CD4-positive, CD25-positive, alpha-beta regulatory T cell (primary cell): Measurements from ENCODE around the gene OR1J1. TPM values are rescaled to one million over a fixed set of nuclear protein-coding genes. Genes with fewer than 3 reads are reported as not detected.

Experiments
- ATAC-seq, 2 donors: fragments of 150-1000 bp; cut with Tn5 transposase; one replicate each; pipeline ENCODE4 v1.10.0; 2021; ENCODE audit warnings: low read depth in 2 of 2, moderate number of reproducible peaks in 2 of 2, moderate library complexity in 1 of 2
- DNase-seq, 3 donors: peaks; one replicate each; pipeline versions ENCODE4 v3.0.0 to v3.0.0-alpha.2; 2012 to 2022; ENCODE audit warnings: mixed read lengths in 1 of 3
- H3K27ac ChIP-seq: one replicate; pipeline ENCODE4 v1.7.0; 2013; ENCODE audit warnings: mild to moderate bottlenecking, low read length; ENCODE audit not compliant: insufficient read depth, poor library complexity, severe bottlenecking
- H3K27me3 ChIP-seq: one replicate; pipeline ENCODE4 v1.7.0; 2013; ENCODE audit warnings: low read length; ENCODE audit not compliant: control insufficient read depth, insufficient read depth
- H3K36me3 ChIP-seq: one replicate; pipeline ENCODE4 v1.7.0; 2013; ENCODE audit warnings: mild to moderate bottlenecking, low read length, moderate library complexity; ENCODE audit not compliant: control insufficient read depth, insufficient read depth
- H3K4me1 ChIP-seq: 2 replicates; pipeline ENCODE4 v1.7.0; 2013; ENCODE audit warnings: mild to moderate bottlenecking, low read length; ENCODE audit not compliant: insufficient read depth, control insufficient read depth, poor library complexity, severe bottlenecking
- H3K4me3 ChIP-seq: one replicate; pipeline ENCODE4 v1.7.0; 2013; ENCODE audit warnings: low read depth, mild to moderate bottlenecking, low read length, moderate library complexity
- H3K9me3 ChIP-seq, 2 experiments: 1 replicate in 1 of 2; 2 replicates in 1 of 2; pipeline ENCODE4 v1.7.0; 2013; ENCODE audit warnings: low read length in 2 of 2, mild to moderate bottlenecking in 1 of 2, moderate library complexity in 1 of 2; ENCODE audit not compliant: control insufficient read depth in 2 of 2
- H3K27ac Mint-ChIP-seq, 3 donors: one replicate each; pipeline ENCODE4 v1.8.0; 2020 to 2022; ENCODE audit warnings: mild to moderate bottlenecking in 3 of 3, mixed read lengths in 3 of 3, moderate library complexity in 2 of 3
- H3K27me3 Mint-ChIP-seq: one replicate; pipeline ENCODE4 v1.8.0; 2022; ENCODE audit warnings: mild to moderate bottlenecking, mixed read lengths
- H3K36me3 Mint-ChIP-seq: one replicate; pipeline ENCODE4 v1.8.0; 2020; ENCODE audit warnings: mixed read lengths
- H3K4me1 Mint-ChIP-seq, 4 donors: one replicate each; pipeline ENCODE4 v1.8.0; 2020 to 2022; ENCODE audit warnings: mixed read lengths in 4 of 4, mild to moderate bottlenecking in 1 of 4
- H3K4me3 Mint-ChIP-seq, 4 donors: one replicate each; pipeline ENCODE4 v1.8.0; 2020 to 2022; ENCODE audit warnings: mild to moderate bottlenecking in 4 of 4, mixed read lengths in 4 of 4, moderate library complexity in 3 of 4
- H3K9me3 Mint-ChIP-seq, 7 donors: one replicate each; pipeline ENCODE4 v1.8.0; 2020 to 2022; ENCODE audit warnings: mixed read lengths in 7 of 7, mild to moderate bottlenecking in 3 of 7, moderate library complexity in 2 of 7
- polyA plus RNA-seq, 4 donors: library from polyadenylated mRNA; unstranded; fragments of 300-500 nt; fragmentation: Illumina TruSeq; gene quantifications; one replicate each; pipeline ENCODE4 v1.2.3, GENCODE V29; 2021
- total RNA-seq: library from RNA; stranded (reverse); gene quantifications from one replicate; pipeline ENCODE4 v1.2.3, GENCODE V29; 2022

Gene OR1J1
- total and polyA plus RNA-seq, 5 donors from 2014 or later, result not detected

- Histone ChIP-seq H3K9me3 (no peaks in the 10 kb centered on the region), H3K4me3 (no peak overlapping the region), H3K36me3 (no peaks in the 10 kb centered on the region), H3K27ac (no peak overlapping the region), H3K27me3 (peaks cover 9% of the 10 kb centered on the region), H3K4me1 (no peaks in the 10 kb centered on the region)
- DNase-seq (no peak), ATAC-seq (no peak)
- Mint-ChIP-seq H3K27me3 (peaks cover 14% of the 10 kb centered on the region), H3K9me3 (peaks cover 0 to 2% (median 0%) of the 10 kb centered on the region in 7 donors), H3K36me3 (no peaks in the 10 kb centered on the region), H3K4me3 (peak overlapping the region in 1 of 4 donors; percentile 25), H3K27ac (no peak overlapping the region), H3K4me1 (no peaks in the 10 kb centered on the region)
These were observed 33.5 kb downstream of the OR1J1 start for GRCh38 chr9:122444041-122444733.

GRCh38 chr9:122442568-122442967 is 35.2 kb downstream of the OR1J1 start:
- ATAC-seq, result no peak
- H3K4me3 Mint-ChIP-seq, result no peak overlapping the region
- H3K27ac Mint-ChIP-seq, result no peak overlapping the region
- H3K4me1 Mint-ChIP-seq, result no peaks in the 10 kb centered on the region
- Histone ChIP-seq H3K4me3 (no peak overlapping the region), H3K36me3 (no peaks in the 10 kb centered on the region), H3K27ac (no peak overlapping the region), H3K9me3 (no peaks in the 10 kb centered on the region), H3K4me1 (no peaks in the 10 kb centered on the region), H3K27me3 (peaks cover 9% of the 10 kb centered on the region)
- no peak for DNase-seq
- H3K27me3 Mint-ChIP-seq, result peaks cover 11% of the 10 kb centered on the region
- H3K36me3 Mint-ChIP-seq, result no peaks in the 10 kb centered on the region
- H3K9me3 Mint-ChIP-seq, result peaks cover 0 to 2% (median 0%) of the 10 kb centered on the region in 7 donors

Other genes with a start within 250 kb of the OR1J1 start
- gene LHX6, start 249.0 kb downstream of the OR1J1 start, total RNA-seq, result not detected
- not detected for gene LHX6, start 249.0 kb downstream of the OR1J1 start, polyA plus RNA-seq
- gene RBM18, start 213.1 kb downstream of the OR1J1 start, total RNA-seq, result 33.4 TPM
- gene RBM18, start 213.1 kb downstream of the OR1J1 start, polyA plus RNA-seq, result 10 to 100 TPM; 26.1 to 34.8 (median 27.9) TPM
- 23.0 TPM for gene MRRF, start 213.0 kb downstream of the OR1J1 start, total RNA-seq
- 10 to 100 TPM; 13.9 to 24.9 (median 17.6) TPM for gene MRRF, start 213.0 kb downstream of the OR1J1 start, polyA plus RNA-seq
- 9.2 TPM for gene PTGS1, start 106.9 kb downstream of the OR1J1 start, total RNA-seq
- under 1 TPM; 0.03 to 0.87 (median 0.61) TPM for gene PTGS1, start 106.9 kb downstream of the OR1J1 start, polyA plus RNA-seq
- 0.42 TPM for gene OR1J2, start 32.9 kb upstream of the OR1J1 start, total RNA-seq
- not detected for gene OR1J2, start 32.9 kb upstream of the OR1J1 start, polyA plus RNA-seq
- gene OR1J4, start 41.2 kb upstream of the OR1J1 start, total RNA-seq, result 1.8 TPM
- not detected for gene OR1J4, start 41.2 kb upstream of the OR1J1 start, polyA plus RNA-seq
- not detected for gene OR1N1, start 49.4 kb upstream of the OR1J1 start, total RNA-seq
- gene OR1N1, start 49.4 kb upstream of the OR1J1 start, polyA plus RNA-seq, result not detected
- 0.81 TPM for gene OR1N2, start 75.2 kb upstream of the OR1J1 start, total RNA-seq
- gene OR1N2, start 75.2 kb upstream of the OR1J1 start, polyA plus RNA-seq, result not detected
- not detected for gene OR1L8, start 105.5 kb upstream of the OR1J1 start, total RNA-seq
- gene OR1L8, start 105.5 kb upstream of the OR1J1 start, polyA plus RNA-seq, result under 1 TPM in 3 of 4 donors, not detected in 1; 0.12 to 0.50 (median 0.20) TPM
- 0.72 TPM for gene OR1Q1, start 136.8 kb upstream of the OR1J1 start, total RNA-seq
- gene OR1Q1, start 136.8 kb upstream of the OR1J1 start, polyA plus RNA-seq, result not detected
- gene OR1B1, start 179.7 kb upstream of the OR1J1 start, total RNA-seq, result not detected
- gene OR1B1, start 179.7 kb upstream of the OR1J1 start, polyA plus RNA-seq, result not detected
- not detected for gene OR1L1, start 183.8 kb upstream of the OR1J1 start, total RNA-seq
- gene OR1L1, start 183.8 kb upstream of the OR1J1 start, polyA plus RNA-seq, result not detected
- not detected for gene OR1L3, start 197.2 kb upstream of the OR1J1 start, total RNA-seq
- not detected for gene OR1L3, start 197.2 kb upstream of the OR1J1 start, polyA plus RNA-seq
- not detected for gene OR1L4, start 246.1 kb upstream of the OR1J1 start, total RNA-seq
- not detected for gene OR1L4, start 246.1 kb upstream of the OR1J1 start, polyA plus RNA-seq